SH-SY5Y (cell line): ENCODE measurements around the gene NPPA.

Experiments used
- GATA2 ChIP-seq: IDR thresholded peaks from 2 replicates; pipeline ENCODE4 v1.6.1; 2011; ENCODE audit warnings: mild to moderate bottlenecking, low read depth, low read length
- GATA3 ChIP-seq: IDR thresholded peaks from 2 replicates; pipeline ENCODE4 v1.6.1; 2011; ENCODE audit warnings: low read depth, mild to moderate bottlenecking, low read length, moderate library complexity

The NPPA gene

DNA sequence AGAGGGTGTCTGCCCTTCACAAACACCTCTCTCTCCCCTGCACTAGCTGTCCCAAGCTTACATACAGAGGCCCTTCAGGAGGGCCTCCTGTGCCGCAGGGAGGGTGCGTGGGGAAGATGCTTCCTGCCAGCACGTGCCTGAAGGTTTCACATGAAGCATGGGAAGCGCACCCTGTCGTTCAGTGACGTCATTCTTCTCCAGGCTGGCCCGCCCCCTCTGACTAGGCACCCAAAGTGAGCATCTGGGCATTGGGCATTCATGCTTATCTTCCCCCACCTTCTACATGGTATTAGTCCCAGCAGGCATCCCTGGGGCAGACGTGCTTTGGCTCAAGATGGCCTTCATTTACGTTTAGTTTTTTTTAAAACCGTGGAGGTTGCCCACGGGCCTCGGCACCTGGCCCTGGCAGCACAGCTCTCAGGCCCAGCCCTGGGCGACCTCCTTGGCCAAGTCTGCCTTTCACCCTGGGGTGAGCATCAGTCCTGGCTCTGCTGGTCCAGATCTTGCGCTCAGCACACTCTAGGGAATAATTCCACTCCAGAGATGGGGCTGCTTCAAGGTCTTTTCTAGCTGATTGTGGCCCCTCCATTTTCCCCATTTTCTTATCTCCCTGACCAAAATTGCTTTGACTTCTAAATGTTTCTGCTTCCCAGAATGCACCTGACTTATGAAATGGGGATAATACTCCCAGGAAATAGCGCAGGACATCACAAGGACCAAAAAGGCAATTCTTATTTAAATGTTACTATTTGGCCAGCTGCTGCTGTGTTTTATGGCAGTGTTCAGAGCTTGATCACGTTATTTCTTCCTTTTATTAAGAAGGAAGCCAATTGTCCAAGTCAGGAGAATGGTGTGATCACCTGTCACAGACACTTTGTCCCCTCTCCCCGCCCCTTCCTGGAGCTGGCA is 6.1 kb downstream of the NPPA start:
- TF ChIP-seq GATA2 (no peak), GATA3 (no peak)

DNA sequence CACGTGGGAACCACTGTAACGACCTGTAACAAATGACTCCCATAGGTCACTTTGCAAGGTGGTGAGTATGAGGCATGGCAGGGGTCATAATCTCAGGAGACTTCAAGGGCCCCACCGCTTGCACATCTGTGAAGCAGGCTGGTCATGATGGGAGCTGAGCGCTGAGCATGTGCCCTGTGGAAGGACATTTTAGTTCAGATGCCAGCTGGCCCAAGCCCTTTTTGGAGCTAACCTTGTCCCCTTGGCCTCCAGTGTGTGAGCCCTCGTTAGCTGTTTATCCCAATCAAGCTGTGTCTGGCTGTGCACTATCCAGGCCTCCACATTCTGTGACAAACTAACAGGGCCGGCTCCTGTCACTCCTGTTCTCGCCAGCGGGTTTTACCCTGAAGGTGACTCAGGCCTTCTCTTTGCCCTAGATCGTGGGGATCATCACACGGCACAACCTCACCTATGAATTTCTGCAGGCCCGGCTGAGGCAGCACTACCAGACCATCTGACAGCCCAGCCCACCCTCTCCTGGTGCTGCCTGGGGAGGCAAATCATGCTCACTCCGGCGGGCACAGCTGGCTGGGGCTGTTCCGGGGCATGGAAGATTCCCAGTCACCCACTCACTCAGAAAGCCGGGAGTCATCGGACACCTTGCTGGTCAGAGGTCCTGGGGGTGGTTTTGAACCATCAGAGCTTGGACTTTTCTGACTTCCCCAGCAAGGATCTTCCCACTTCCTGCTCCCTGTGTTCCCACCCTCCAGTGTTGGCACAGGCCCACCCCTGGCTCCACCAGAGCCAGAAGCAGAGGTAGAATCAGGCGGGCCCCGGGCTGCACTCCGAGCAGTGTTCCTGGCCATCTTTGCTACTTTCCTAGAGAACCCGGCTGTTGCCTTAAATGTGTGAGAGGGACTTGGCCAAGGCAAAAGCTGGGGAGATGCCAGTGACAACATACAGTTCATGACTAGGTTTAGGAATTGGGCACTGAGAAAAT is 7.6 kb downstream of the NPPA start:
- no peak for TF ChIP-seq GATA3
- TF ChIP-seq GATA2: no peak

DNA sequence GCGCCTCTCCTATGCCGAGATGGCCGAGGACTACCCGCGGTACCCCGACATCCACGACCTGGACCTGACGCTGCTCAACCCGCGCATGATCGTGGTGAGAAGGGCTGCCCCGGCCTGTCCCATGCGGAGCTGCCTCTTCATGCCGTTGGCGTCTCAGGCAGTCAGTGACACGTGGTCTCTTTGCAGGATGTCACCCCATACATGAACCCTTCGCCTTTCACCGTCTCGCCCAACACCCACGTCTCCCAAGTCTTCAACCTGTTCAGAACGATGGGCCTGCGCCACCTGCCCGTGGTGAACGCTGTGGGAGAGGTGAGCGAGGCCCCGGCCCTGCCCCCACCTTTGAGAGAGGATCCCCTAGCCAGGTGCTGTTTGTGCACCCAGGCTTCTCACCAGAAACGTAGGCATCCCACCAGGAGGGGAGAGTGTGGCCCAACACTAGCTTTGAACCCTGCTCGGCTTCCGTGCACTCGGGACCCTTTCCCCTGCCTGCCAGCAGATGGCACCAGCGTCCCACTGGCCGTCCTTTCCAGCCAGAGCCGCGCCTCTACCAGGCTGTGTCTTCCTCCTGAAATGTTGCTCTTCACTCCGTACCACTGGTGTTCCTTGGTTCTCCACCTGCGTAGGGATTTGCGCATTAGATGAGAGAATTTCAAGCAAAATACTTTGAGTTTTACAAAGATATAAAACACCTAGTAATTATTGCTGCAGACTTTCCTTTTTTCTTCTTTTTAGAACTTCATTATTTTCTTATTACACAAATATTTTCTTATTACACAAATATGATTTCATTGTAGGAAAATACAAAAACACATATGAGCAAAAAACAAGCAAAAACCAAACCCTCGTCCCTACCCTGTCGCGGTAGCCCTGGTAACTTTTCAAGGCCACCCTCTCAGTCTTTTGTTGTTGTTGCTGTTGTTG is 9.0 kb downstream of the NPPA start:
- no peak for TF ChIP-seq GATA3
- no peak for TF ChIP-seq GATA2

DNA sequence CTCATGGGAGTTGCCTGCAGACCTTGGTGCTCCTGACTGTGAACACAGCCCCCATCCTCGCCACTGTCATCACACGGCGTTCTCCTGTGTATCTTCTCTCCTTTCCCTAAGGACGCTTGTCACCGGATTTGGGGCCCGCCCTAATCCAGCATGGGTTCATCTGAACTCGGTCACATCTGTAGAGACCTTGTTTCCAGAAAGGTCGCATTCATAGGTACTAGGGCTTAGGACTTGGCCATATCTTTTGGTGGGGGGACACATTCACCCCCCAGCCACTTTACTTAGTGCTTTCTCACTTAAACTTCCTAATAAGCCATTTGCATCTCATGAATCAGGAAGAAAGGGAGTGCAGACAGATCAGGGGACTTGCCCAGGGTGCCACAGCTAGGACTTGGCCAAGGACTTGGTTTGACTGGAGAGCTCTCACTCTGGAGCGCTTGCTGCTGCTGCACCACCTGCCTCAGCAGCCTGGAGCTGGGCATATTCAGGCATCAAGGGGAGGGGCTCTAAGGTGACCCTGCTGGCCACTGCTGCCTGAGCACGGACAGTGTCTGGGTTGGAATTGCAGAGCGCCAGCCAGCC is 9.7 kb downstream of the NPPA start:
- TF ChIP-seq GATA2 (no peak), GATA3 (no peak)

DNA sequence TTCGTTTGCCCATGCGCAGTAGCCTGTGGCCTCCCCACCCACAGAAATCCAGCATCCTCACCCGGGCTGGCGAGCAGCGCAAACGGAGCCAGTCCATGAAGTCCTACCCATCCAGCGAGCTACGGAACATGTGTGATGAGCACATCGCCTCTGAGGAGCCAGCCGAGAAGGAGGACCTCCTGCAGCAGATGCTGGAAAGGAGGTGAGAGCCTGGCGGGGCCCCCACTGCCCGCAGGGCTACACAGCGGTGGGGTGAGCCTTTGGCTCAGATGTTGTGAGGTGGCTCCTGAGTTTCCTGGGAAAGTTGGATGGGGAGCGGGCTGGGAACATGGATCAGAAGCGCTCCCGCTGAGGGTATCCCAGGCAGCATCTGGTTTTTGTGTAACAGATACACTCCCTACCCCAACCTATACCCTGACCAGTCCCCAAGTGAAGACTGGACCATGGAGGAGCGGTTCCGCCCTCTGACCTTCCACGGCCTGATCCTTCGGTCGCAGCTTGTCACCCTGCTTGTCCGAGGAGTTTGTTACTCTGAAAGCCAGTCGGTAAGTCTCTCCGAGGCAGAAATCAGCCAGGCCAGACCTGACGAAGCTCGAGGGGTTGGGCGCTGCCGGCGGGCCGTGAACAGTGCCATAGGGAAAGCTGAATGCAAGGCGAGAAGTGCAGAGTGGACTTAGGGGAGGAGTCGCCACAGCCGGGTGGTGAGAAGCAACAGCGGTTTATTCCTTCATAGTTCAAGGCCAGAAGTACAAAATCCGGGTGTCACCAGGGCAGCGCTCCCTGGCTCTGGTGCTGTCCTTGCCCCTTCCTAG is 10.4 kb downstream of the NPPA start:
- no peak for TF ChIP-seq GATA2
- TF ChIP-seq GATA3: no peak

DNA sequence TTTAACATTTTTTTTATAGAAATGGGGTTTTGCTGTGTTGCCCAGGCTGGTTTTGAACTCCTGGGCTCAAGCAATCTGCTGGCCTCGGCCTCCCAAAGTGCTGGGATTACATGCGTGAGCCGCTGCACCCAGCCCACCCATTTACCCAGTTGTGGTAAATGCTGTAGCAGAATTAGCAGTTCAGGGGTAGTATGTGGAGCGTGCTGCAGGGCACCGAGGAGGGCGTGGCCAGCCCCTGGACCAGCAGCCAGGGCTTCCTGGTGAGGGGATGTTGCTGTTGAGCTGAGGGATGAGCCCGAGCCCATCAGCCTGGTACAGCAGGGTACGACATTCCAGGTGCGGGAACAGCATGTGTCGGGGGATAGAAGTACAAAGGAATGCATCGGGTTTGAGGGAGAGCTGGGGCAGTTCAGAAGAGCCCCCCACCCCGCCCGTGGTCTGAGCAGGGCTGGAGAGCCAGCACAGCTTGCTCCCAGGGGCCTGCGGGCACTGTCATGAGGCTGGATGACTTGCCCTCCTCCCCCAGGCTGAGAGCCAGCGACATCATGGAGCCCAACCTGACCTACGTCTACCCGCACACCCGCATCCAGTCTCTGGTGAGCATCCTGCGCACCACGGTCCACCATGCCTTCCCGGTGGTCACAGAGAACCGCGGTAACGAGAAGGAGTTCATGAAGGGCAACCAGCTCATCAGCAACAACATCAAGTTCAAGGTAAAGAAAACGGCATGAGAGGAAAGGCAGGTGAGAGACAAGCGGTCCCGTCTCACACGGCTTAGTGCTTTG is 11.9 kb downstream of the NPPA start:
- TF ChIP-seq GATA2: no peak
- no peak for TF ChIP-seq GATA3

DNA sequence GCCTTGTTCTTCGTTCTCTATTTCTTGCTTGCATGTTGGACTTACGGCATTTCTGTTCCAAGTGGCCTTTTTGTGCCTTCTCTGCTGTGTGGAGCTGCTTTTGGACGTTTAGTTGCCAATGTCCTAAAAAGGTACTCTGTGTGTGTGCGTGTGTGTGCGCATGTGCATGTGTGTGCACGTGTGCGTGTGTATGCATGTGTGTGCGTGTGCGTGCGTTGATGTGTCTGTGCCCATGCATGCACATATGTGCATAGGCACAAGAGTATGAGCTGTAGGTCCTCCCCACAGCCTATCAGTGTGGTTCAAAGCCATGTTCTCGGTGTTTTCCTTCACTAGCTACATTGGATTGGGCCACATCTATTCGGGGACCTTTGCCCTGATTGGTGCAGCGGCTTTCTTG is 13.7 kb downstream of the NPPA start:
- TF ChIP-seq GATA2: no peak
- no peak for TF ChIP-seq GATA3

DNA sequence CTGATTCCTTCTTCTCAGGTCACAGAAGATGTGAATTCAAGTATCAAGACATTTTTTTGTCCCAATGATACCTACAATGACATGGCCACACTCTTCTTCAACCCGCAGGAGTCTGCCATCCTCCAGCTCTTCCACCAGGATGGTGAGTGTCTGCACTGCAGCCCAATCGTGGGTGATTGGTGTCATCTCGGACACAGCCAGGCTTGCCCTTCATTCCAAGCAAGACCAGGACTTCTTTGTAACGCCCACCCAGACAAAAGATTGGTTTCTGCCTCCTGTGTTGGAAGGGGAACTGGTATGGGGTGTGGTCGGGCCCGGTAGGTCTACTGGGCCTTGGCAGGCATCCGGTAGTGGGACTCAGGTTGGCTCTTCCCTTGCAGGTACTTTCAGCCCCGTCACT is 14.1 kb downstream of the NPPA start:
- TF ChIP-seq GATA2 (no peak), GATA3 (no peak)

DNA sequence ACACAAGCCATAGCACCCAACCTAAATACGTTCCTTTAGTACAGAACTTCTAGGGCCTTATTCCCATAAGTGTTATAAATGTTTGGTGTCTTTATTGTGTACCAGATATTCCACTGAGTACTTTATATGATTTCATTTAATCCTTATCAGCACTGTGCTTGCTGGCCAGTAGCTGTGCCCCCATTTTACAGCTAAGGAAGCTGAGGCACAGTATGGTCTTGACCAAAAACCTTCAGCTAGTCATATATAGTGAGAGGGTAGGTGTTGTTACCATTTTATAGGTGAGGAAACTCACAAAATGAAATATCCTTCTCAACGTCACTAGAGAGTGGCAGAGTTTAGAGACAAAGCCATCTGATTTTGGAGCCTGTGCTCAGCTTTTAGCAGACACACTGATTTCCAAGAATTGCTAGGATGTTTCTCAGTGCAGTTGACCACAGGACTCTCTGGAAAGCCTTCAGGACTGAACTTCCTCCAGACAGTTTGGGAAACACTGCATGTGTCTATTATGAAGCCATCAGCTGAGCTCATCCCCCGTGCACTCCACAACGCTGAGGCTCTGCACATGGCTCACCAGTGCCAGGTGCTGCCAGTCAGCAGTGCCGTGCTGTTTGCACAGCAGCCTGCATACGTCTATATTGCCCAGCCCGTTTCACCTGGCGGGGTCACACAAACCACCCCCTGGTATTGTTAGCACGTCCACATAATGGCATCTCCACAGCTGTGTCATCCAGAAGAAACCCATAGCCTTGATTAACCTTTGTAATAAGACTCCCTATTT is 15.4 kb downstream of the NPPA start:
- TF ChIP-seq GATA3: no peak
- TF ChIP-seq GATA2: no peak

DNA sequence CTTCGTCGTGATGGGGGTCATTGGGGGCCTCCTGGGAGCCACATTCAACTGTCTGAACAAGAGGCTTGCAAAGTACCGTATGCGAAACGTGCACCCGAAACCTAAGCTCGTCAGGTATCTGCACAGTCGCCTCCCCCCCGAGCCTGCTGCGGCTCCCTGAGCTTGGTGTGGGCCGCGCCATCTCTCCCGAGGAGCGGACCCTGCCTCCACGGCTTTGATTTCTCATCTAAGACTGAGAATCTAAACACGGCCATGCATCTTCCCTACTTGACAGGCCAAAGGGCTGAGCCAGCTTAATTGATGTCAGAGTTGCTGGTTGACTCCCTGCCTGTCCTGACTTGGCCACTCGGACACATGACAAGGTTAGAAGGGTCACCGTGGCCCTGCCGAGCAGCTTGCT is 19.1 kb downstream of the NPPA start:
- TF ChIP-seq GATA2: no peak
- no peak for TF ChIP-seq GATA3

DNA sequence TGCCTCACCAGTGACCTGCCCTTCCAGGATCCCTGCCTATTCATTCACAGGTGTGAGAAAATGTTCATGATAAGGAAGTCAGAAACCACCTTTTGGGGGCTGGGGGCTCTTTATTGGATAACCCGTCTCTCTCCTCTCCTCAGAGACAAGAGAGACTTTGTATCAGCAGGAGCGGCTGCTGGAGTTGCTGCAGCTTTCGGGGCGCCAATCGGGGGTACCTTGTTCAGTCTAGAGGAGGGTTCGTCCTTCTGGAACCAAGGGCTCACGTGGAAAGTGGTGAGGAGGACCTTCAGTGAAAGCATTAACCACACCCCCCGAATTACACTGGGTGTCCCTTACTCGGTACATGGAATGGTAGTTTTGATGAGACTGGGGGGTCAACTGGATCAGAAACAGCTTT is 20.6 kb downstream of the NPPA start:
- no peak for TF ChIP-seq GATA3
- TF ChIP-seq GATA2: no peak
